NCI-H1092 treated with DMSO at 0.1 percent for 48 hours (cell line): ENCODE data around the gene INPP5B.
"Not testable (repeated sequence)": the region's sequence is repeated elsewhere in the genome, so short reads cannot be mapped to it uniquely, and the experiment has no call there.

Source experiments
- DNase-seq: peaks from one replicate; lab custom pipeline; 2025; lab: John Stamatoyannopoulos, UW

Gene INPP5B

DNA sequence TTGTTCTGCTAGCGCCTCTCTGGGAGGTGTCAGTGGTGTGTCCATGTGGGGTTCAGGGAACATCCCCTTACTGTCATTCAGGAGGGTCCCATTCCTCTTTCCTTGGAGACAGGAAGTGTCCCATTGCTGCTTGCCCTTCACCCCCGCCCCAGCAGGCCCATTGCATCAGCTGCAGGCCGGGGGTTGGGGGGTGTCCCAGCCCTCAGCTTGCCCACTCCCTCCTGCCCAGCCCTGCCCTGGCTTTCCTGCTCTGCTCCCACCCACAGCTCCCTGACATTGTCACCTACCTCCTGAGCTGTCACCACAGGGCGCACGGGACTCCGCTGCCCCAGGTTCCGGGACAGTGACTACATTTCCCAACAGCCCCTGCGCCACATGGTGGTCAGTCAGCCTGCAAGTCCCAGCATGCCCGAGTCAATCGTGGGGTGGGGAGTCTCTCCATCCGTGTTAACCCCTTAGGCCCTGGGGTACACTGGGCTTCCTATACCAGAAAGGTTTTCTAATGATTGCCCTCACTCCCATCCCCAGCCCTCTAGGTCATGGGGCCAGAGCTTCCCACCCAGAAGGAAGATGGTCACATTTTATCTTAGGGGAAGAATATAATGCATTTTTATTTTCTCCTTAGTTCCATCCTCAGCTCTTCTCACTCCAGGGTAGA, at the start of gene INPP5B:
Gene INPP5B (minus strand): TSS at position 351 of the 658 bp plus-strand sequence. CDS start 745 bp downstream, outside the sequence.
- no peak for DNase-seq

DNA sequence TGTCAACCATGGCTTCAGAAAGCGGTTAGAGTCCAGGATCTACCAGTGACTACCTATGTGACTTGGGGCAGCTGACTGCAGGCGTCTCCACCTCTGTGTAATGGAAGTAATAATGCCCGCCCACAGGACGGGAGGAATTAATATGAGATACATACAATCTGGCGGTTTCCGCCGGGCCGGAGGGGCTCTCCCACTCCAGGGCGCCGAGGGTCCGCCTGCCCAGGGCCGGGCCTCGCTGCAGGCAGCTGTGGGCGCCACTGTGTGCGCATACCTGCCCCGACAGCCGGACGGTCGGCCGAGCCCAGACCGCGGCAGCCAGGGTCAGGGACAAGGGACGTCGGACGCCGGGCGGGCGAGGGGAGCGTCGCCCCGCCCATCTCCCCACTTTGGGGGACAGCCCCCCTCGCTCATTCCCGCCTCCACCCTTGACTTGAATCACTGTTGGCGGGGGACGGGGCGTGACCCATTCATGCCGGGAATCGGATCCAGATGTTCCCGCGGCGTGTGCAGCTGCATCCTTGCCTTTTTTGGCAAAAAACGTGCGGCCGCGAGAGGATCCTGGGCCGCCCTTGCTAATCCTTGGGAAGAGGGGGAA, 49.0 kb upstream of the INPP5B start:
- no peak for DNase-seq

DNA sequence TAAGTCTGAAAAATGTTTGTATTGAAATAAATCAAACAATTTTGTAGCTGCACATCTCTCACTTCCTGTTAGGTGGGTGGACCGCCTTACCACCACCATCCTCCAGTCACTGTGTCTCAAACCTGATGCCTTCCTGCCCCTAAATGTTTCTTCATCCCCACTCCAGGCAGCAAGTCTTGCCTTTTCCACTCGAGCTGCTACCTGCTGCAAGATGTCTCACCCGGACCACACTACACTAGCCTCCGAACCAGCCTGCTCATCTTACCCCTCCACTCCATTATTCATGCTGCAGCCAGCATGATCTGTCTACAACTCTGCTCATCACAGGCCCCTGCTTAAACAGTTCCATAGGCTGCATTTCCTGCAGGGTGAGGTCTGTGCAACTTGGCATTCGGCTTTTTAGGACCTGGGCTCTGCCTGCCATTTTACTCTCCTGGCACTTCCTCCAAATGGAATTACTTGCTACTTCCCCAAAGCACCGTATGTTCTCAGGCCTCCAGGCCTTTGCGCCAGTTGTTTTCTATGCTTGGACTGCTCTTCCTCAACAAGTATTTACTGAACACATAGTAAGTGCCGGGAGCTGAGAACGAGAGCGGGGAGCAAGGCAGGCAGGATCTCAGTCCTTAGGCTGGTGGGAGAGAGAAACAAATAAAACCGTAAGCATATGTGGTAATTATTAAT, 48.2 kb upstream of the INPP5B start:
- DNase-seq: no peak

DNA sequence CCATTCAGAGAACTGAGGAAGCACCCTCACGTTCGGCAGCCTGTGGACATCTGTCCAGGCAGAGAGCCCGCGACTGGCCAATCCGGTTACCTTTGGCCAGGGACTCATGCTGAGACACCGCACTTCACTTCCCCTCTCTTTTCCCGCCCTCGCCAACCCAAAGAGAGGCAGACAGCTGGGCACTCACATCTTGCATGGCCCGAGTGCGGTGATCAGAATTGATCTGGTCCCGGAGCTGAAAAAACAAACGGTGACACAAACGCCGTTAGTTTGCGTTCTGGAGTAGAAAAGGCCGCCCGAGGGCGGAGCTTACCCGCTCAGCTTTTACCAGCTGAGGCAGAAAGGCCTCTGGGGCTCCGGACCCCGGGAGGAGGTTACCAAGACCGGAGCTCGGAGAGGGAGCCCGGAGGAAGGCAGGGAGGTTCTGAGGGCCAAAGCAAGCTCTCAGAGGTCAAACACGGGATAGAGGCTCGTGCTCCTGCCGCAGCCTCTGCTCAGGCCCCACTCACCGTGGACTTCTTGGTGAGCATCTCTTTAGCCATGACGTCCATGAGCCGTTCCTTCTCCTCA, 42.6 kb upstream of the INPP5B start:
- peak; percentile 52 for DNase-seq

DNA sequence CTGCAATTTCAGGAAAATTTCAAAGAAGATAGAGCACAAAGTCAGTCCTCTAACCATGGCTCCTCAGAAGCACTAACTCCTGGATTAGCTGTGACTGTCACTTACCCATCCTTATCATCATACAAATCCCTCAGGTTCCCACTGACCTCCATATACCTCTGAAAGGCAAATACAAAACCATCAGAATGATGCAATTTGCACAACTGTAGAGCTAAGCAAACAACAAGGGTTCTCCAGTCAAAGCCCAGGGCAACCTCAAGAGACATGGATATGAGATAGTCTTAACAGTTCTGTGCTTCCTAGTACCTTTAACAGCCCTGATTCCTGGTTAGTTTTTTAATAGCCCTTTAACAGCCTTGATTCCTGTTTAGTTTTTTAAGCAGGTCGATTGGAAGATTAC, 40.8 kb upstream of the INPP5B start:
- DNase-seq: no peak

DNA sequence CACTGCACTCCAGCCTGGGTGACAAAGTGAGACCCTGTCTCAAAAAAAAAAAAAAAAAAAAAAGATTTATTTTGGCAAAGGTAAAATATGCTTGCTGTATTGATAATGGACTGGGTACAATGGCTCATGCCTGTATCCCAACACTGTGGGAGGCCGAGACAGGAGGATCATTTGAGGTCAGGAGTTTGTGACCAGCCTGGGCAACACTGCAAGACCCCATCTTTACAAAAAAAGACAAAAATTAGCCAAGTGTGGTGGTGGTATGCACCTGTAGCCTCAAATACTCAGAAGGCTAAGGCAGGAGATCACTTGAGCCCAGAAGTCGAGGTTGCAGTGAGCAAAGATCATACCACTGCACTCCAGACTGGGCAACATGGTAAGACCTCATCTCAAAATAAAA, 36.7 kb upstream of the INPP5B start:
- DNase-seq: no peak

DNA sequence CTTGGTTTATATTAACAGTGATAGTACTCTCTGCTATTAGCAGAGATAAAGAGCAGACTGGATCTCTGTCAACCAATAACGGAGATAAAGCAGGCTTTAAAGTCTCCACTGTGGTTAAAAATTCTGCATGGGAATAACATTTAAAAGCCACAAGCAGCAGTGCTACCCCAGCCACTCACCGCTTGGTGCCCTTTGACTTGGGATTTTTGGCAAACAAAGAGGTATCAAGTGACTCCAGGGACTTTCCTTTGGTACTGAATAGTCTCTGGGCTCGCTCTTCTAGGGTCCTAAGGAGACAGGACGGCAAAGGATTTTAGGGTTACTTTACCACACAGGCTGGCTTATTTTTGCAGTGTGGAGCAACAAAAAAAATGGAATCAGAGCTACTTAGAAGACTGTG, 31.7 kb upstream of the INPP5B start:
- DNase-seq: no peak

DNA sequence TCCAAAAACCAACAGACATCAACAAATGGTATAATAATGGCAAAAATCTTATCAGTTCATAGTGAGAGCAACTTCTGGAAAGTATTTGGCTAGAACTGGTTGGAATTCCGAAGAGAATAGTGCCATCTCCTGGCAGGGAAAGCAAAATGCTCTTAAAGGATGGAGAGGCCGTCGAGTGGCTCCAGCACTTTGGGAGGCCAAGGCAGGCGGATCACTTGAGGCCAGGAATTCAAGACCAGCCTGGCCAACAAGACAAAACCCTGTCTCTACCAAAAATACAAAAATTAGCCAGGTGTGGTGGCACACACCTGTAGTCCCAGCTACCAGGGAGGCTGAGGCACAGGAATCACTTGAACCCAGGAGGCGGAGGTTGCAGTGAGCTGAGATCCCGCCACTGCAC, 28.2 kb upstream of the INPP5B start:
- DNase-seq: peak; percentile 13

DNA sequence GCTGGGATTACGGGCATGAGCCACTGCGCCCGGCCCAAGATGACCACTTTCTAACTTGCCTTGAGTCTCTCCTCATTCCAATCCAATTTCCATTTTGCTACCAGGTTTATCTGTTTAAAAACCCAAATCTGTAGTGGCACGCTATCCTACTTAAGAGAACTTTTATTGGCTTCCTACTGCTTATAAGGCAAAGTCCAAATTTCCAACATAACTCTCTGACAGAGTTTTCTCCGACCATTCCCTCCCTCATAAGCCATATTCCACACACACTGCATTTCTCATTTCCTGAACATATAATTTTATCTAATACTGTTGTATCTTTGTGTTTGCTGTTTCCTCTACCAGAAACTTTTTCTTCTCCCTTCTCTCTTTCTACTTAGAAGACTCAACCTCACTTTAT, 27.7 kb upstream of the INPP5B start:
- no peak for DNase-seq

DNA sequence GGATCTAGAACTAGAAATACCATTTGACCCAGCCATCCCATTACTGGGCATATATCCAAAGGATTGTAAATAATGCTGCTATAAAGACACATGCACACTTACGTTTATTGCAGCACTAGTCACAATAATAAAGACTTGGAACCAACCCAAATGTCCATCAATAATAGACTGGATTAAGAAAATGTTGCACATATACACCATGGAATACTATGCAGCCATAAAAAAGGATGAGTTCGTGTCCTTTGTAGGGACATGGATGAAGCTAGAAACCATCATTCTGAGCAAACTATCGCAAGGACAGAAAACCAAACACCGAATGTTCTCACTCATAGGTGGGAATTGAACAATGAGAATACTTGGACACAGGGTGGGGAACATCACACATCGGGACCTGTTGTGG, 26.8 kb upstream of the INPP5B start:
- DNase-seq: not testable (repeated sequence)

DNA sequence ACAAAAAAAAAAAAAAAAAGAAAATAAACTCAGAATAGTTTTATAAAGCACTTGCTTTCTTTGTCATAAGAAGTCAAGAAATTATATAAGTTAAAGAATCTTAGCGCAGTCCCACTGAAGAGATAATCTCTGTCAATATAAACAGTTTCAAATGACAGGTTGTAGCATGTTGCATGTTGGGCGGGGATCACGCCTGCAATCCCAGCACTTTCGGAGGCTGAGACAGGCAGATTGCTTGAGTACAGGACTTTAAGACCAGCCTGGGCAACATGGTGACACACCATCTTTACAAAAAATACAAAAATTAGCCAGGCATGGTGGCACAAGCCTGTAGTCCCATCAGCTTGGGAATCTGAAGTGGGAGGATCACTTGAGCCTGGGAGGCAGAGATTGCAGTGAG, 18.4 kb upstream of the INPP5B start:
- no peak for DNase-seq

DNA sequence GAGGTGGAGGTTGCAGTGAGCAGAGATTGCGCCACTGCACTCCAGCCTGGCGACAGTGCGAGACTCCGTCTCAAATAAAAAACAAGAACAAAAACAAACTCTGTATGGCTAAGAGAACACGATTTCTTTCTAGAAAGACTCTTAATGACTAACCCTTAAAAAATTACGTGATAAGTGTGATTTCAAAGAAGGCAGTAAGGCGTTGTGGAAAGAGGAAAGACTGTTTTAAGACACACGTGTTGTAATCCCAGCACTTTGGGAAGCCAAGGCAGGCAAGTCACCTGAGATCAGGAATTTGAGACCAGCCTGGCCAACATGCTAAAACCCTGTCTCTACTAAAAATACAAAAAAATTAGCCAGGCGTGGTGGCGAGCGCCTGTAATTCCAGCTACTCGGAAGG, 17.3 kb upstream of the INPP5B start:
- not testable (repeated sequence) for DNase-seq

DNA sequence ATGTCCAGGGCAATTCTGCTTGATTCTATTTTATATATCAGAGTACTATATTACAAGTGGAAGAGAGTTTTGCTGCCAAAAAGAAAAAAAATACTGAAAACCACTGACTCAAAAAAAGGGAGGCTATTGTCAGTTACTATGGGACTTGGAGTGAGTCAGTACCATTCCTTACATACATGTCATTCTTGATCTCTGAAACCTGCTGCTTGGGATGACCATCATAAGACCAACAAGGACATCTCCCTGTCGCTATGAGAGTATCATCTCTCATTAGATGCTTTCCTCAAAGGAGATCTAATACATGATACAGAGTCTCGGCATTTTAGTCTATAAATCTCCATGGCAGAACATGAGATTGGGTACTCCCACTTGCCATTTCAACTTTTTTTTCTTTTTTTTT, 11.8 kb upstream of the INPP5B start:
- no peak for DNase-seq

DNA sequence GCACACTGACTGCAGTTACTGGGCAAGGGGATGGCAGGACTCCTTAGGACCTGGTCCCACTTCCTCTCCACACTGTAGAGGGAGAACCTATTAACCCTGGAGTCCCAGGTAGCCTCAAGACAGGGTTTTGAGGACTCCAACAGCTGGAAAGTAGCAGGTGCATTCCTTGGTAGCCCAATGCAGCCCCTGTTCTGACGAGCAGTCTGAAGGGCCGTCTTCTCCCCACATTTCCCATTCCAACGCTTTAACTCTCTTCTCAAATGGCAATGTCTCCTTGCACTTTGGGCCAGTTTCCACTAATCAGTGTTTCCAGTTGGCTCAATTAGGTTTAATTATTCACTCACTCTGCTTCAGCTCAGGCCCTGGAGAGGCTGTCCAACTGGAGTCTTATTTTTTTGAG, 8.8 kb upstream of the INPP5B start:
- no peak for DNase-seq

DNA sequence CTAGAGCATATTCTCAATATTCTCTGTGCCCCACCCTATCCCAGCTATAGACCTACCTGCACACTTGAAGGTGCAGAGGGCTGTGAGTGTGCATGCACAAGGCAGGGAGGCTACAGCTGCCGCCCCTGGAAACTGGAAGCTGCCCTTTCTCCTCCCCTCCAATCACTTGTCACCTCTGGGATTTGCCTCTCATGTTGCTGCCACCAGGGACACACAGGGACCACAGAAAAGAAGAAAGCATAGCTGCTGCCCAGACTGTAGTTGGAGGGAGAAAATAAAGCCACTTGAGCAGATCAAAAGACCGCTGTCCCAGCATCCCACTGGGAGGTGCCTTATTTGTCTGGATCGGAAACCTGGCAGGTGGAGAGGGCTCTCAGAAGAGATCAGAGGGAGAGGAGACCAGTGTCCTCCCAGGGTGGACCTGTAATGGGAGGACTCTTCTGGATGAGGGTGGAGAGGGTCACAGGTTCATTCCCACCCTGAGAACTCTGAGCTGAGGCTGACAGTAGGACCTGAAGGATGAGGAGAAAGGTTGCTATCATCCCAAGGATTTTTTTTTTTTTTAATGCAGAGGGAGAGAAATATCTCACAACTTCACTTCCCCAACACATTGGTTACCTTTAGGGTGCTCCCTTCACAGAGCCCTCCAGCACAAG, 7.6 kb upstream of the INPP5B start:
- peak; percentile 10 for DNase-seq

DNA sequence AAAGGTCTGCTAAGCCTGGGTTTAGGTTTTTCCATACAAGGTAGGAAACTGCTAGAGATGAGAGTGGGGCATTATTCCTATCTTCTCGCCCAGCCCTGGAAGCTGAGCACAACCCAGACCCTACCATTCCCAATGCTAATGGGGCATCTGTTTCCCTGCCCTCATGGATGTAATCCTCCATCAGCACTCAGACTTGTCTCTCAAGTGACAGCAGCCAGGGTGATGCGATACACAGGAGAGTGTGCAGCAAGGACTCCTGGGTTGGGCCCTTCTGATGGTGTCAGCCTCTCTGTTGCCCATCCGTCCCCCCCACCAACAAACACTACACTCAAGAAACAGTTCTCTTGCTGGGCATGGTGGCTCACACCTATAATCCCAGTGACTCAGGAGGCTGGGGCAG, 5.9 kb upstream of the INPP5B start:
- no peak for DNase-seq

DNA sequence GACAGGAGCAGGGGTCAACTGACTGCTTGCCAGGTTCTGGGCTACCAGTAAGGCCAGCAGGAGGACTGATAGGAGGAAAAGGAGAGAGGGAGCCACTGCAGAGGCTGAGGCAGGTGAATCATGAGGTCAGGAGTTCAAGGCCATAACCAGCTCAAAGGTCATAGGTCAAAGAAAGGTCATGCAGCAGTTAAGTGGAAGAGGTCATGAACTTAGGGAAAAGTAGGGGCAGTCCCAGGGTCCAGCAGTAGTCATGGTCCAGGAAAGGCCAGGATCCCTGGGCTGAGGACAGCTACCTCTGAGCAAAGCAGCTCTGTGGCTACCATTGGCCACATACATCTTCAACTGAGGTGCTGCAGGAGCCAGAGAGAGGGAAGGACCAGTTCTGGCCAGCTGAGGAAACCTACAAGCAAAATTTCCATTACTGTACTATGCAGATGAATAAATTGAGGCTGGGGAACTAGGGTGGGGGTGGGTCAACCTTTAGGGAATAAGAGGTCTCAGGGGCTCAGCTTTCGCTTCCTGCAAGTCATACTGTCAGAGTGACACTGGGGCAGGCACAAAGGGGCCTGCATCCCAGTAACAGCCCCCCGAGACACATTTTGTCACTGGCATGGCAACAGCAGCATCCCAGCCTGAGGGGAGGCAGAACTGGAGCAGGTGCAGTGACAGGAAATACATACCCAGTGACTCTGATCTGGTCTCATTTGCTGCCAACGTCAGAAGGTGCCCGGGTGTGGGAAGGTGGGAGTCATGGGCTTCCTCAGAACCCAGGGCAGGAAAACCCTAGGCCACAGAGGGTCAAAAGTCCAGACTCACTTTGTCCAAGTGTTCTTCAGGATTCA, 5.2 kb upstream of the INPP5B start:
- DNase-seq: no peak

DNA sequence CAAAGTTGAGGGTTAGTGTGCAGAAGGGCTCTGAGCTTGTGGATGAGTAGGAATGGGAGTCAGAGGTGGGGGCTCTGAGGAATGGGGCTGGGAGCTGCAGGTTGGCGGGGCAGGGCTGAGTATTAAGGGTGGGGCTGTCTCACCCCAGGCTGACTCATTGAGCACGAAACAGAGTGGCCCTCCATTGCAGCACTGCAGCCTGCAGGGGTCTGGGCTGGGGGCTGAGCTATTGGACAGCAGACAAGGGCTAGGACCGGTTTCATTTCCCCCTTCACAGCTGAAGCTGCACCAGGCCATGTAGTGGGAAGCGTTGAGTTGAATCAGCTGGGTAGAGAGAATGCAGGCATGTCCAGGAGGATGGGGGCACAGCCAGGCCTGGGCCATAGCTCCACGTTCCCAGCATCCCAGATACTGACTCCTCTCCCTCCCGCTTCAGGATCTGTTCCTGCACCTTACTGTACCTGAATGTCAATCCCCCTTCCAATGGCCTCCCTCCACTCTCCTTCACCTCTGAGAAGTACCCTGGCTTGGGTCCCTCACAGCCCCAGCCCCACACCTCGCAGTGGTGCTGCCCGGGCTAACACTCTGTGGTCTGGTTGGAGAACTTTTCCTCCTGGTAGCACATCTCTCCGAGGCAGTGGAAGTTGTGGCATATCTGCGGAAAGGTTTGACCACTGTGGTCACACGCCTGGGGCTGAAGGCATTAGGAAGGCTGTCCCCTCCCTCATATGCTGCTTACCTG, 4.4 kb upstream of the INPP5B start:
- no peak for DNase-seq

DNA sequence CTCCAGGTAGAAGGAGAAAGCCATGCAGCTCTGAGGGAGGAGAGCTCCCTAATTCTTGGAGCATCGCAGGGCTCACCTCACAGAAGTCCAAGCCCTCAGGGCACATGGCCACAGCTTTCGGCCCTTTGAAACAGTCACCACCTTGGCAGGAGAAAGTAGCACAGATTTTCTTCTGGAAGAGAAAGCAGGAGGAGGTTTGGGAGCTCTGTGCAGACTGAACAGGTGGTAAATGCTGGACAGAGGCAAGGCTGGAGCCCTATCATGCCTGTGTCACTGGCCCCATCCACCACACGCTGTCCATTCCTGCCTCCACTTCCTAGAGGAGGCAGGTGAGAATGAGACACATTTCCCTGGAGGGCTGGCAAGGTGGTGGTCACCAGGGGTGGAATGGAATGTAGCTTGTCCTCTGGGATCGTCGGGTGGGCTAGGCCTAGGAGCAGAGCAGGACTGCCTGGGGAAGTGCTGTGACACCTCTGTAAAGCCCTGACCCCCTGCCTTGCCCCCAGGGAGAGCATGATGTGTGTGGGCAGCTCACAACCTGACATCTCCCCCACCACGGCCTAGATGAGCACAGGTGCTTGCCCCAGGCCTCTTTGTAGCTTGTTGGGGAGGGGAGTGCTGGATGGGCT, 2.8 kb upstream of the INPP5B start:
- no peak for DNase-seq

DNA sequence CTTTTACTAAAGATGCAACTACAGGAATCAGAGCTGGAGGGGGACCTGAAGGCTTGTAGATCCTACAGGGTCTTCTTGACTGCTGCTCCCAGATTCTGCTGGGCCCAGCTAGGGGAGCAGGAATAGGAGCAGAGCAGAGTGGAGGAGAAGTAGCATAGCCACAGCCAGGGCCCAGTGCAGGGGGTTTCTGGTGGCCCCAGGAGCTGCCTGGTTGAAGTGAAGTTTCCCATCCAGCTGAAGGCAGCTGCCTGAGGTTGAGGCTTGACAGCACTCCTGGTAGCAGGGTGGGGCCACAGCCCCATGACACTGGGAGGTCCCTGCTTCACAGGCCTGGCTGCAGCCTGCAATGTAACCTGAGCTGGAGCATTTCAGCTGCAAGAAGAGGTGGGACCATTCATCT, 2.0 kb upstream of the INPP5B start:
- DNase-seq: no peak

DNA sequence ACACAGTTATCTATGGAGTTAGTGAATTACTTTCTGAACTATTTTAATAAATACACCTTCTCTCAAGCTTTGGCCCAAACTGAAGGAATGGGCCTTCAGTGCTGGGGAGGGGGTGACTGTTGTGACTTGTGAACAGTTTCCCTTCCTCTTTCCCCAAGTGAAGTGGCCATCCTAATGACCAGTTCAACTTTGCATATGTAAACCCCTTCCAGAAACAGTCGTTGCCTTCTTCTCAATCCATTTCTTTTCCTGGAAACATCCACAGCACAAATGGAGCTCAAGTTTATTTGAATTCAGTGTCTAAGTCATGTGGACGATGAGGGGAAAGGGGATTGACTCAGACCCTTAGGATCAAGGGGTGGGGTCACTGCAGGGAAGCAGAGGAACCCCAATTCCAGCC, 1.3 kb upstream of the INPP5B start:
- no peak for DNase-seq
